Esophagus muscularis mucosa (tissue), 4 donors: Measurements from ENCODE around the gene QSER1. TPM values are rescaled to one million over a fixed set of nuclear protein-coding genes. Genes with fewer than 3 reads are reported as not detected.

Experiments
- DNase-seq: peaks from one replicate; pipeline ENCODE4 v3.0.0-alpha.2; 2017; ENCODE audit errors: extremely low spot score
- H3K27ac ChIP-seq, 4 donors: fragments of 200-600 bp; sonication (generic); replicated peaks in 1 of 4; 1 replicate in 3 of 4; 2 replicates in 1 of 4; pipeline ENCODE4 v1.5.1; 2016 to 2019; ENCODE audit warnings: mild to moderate bottlenecking in 1 of 4
- H3K27me3 ChIP-seq, 4 donors: fragments of 200-600 bp; sonication (generic); one replicate each; pipeline versions ENCODE4 v1.5.1 to v1.6.0; 2016 to 2019
- H3K36me3 ChIP-seq, 4 donors: fragments of 200-600 bp; sonication (generic); one replicate each; pipeline ENCODE4 v1.5.1; 2016 to 2019
- H3K4me1 ChIP-seq, 4 donors: fragments of 200-600 bp; sonication (generic); one replicate each; pipeline ENCODE4 v1.5.1; 2016 to 2019
- H3K4me3 ChIP-seq, 4 donors: fragments of 200-600 bp; sonication (generic); 1 replicate in 2 of 4; 2 replicates in 2 of 4; pipeline ENCODE4 v1.5.1; 2016 to 2019; ENCODE audit warnings: mild to moderate bottlenecking in 4 of 4, moderate library complexity in 1 of 4
- H3K9me3 ChIP-seq, 4 donors: fragments of 200-600 bp; sonication (generic); 1 replicate in 3 of 4; 2 replicates in 1 of 4; pipeline ENCODE4 v1.5.1; 2016 to 2019
- CTCF ChIP-seq, 3 experiments: fragments of 200-600 bp in 2 of 3; fragments of 450-650 bp in 1 of 3; sonication (generic) in 2 of 3; IDR thresholded peaks; one replicate each; pipeline ENCODE4 v1.5.1; 2017 to 2019; ENCODE audit warnings: antibody characterized with exemption in 3 of 3, mild to moderate bottlenecking in 2 of 3, moderate library complexity in 1 of 3
- EP300 ChIP-seq: sonication (generic); formaldehyde crosslinking; IDR thresholded peaks from one replicate; pipeline ENCODE4 v1.6.1; 2017; ENCODE audit warnings: antibody characterized with exemption
- POLR2A ChIP-seq: fragments of 450-650 bp; IDR thresholded peaks from one replicate; pipeline ENCODE4 v1.6.1; 2017; ENCODE audit warnings: antibody characterized with exemption, moderate library complexity, mild to moderate bottlenecking, low read depth
- POLR2AphosphoS5 ChIP-seq, 2 donors: sonication (generic); formaldehyde crosslinking; IDR thresholded peaks; one replicate each; pipeline ENCODE4 v1.6.1; 2017; ENCODE audit warnings: antibody characterized with exemption in 2 of 2
- WGBS: methylation state at CpG from one replicate; pipeline ENCODE4 v1.1.5; 2018; 5-methylcytosine and 5-hydroxymethylcytosine counted together
- intact Hi-C: fragments of 100-400 bp; cut with DNase I; formaldehyde crosslinking; loops from one replicate; pipeline ENCODE4 v1.15.1; 2023
- total RNA-seq, 4 donors: library from RNA; depleted of rRNA; stranded (reverse); fragments of >200 nt; gene quantifications; one replicate each; pipeline versions ENCODE4 v1.1.0 to v1.2.1, GENCODE V29; 2016

The QSER1 gene
- total RNA-seq, 4 donors from 2014 or later = 18.9 to 23.7 (median 21.9) TPM

- peak; percentile 68 for DNase-seq
- Histone ChIP-seq H3K36me3 (no peaks in the 10 kb centered on the region), H3K9me3 (no peaks in the 10 kb centered on the region), H3K27ac (no peak overlapping the region), H3K27me3 (no peaks in the 10 kb centered on the region), H3K4me1 (no peaks in the 10 kb centered on the region), H3K4me3 (no peak overlapping the region)
- WGBS = 58% methylated on average over 2 of the region's 2 CpGs
- no peak for TF ChIP-seq POLR2AphosphoS5 (IDR thresholded peaks at IDR 0.05)
- TF ChIP-seq CTCF (IDR thresholded peaks at IDR 0.05) = peak; percentile 4 to 31 (median 12)
- TF ChIP-seq EP300 = no peak
- TF ChIP-seq POLR2A = no peak
- intact Hi-C loops = no loop called here
Measured at GRCh38 chr11:32870676-32871075, 21.9 kb upstream of the QSER1 start.

- Histone ChIP-seq H3K36me3 (no peaks in the 10 kb centered on the region), H3K27ac (no peak overlapping the region), H3K9me3 (no peaks in the 10 kb centered on the region), H3K27me3 (no peaks in the 10 kb centered on the region), H3K4me1 (no peaks in the 10 kb centered on the region), H3K4me3 (no peak overlapping the region)
- TF ChIP-seq EP300 (no peak), POLR2AphosphoS5 (IDR thresholded peaks at IDR 0.05) (no peak)
- peak; percentile 89 for DNase-seq
- intact Hi-C loops = no loop called here
Measured at GRCh38 chr11:32874132-32874531, 18.5 kb upstream of the QSER1 start.

GRCh38 chr11:32881286-32881685 is 11.3 kb upstream of the QSER1 start:
- Histone ChIP-seq H3K4me1 (no peaks in the 10 kb centered on the region), H3K36me3 (no peaks in the 10 kb centered on the region), H3K27me3 (peaks cover 0 to 5% (median 0%) of the 10 kb centered on the region in 4 donors), H3K9me3 (no peaks in the 10 kb centered on the region), H3K27ac (no peak overlapping the region), H3K4me3 (no peak overlapping the region)
- intact Hi-C loops = no loop called here
- DNase-seq = no peak
- TF ChIP-seq POLR2AphosphoS5 (IDR thresholded peaks at IDR 0.05) (no peak), POLR2A (no peak), CTCF (IDR thresholded peaks at IDR 0.05) (no peak), EP300 (no peak)
- WGBS = 63% methylated on average over 4 of the region's 4 CpGs

GRCh38 chr11:32883421-32883820 is 9.2 kb upstream of the QSER1 start:
- Histone ChIP-seq H3K4me1 (no peaks in the 10 kb centered on the region), H3K4me3 (no peak overlapping the region), H3K27ac (no peak overlapping the region), H3K27me3 (peaks cover 0 to 5% (median 0%) of the 10 kb centered on the region in 4 donors), H3K9me3 (no peaks in the 10 kb centered on the region), H3K36me3 (no peaks in the 10 kb centered on the region)
- intact Hi-C loops = no loop called here
- WGBS = 83% methylated on average over 3 of the region's 3 CpGs
- DNase-seq = no peak
- no peak for TF ChIP-seq CTCF (IDR thresholded peaks at IDR 0.05)
- no peak for TF ChIP-seq POLR2AphosphoS5 (IDR thresholded peaks at IDR 0.05)
- TF ChIP-seq POLR2A = no peak
- TF ChIP-seq EP300 = no peak

GRCh38 chr11:32884023-32884422 is 8.6 kb upstream of the QSER1 start:
- Histone ChIP-seq H3K27me3 (peaks cover 0 to 5% (median 0%) of the 10 kb centered on the region in 4 donors), H3K27ac (no peak overlapping the region), H3K36me3 (no peaks in the 10 kb centered on the region), H3K4me1 (no peaks in the 10 kb centered on the region), H3K9me3 (no peaks in the 10 kb centered on the region), H3K4me3 (no peak overlapping the region)
- intact Hi-C loops = no loop called here
- 97% methylated on average over 3 of the region's 3 CpGs for WGBS
- TF ChIP-seq POLR2AphosphoS5 (IDR thresholded peaks at IDR 0.05) = no peak
- no peak for TF ChIP-seq EP300
- TF ChIP-seq POLR2A = no peak
- no peak for TF ChIP-seq CTCF (IDR thresholded peaks at IDR 0.05)
- no peak for DNase-seq
